ENCODE results near the gene NECAB2. TPM values are rescaled to one million over a fixed set of nuclear protein-coding genes. Genes with fewer than 3 reads are reported as not detected.

The NECAB2 gene
- total RNA-seq, 6 donors from 2014 or later = 0.40 to 1.2 (median 0.44) TPM; not detected in 3

DNA sequence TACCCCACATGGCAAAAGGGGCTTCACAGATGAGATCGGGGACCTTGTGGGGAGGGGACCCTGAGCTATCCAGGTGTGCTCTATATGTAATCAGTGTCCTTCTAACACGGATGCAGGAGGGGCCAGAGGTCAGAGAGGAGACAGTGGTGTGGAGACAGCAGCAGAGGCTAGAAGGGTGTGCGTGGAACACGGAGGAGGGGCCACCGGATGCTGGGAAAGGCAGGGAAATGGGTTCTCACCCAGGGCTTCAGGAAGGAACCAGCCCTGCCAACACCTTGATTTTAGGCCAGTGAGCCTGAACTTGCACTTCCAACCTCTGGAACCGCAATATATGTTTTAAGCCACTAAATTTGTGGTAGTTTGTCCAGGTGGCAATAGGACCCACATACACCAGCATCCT lies 79.2 kb downstream of the NECAB2 start:
- ATAC-seq (ENCODE audit: low FRiP score in 2 of 2) (no peak), DNase-seq (no peak)
- Histone ChIP-seq H3K4me1 (peaks cover 3 to 10% (median 8%) of the 10 kb centered on the region in 4 donors), H3K36me3 (peaks cover 4 to 34% (median 18%) of the 10 kb centered on the region in 4 donors), H3K27me3 (no peaks in the 10 kb centered on the region), H3K27ac (no peak overlapping the region), H3K4me3 (no peak overlapping the region), H3K9me3 (no peaks in the 10 kb centered on the region)
- WGBS, 2 donors = 89 to 95% methylated on average over 6 of the region's 6 CpGs
- TF ChIP-seq EP300 (IDR thresholded peaks at IDR 0.05) (no peak), CTCF (IDR thresholded peaks at IDR 0.05) (no peak), POLR2A (IDR thresholded peaks at IDR 0.05) (no peak), POLR2AphosphoS5 (IDR thresholded peaks at IDR 0.05) (no peak)

DNA sequence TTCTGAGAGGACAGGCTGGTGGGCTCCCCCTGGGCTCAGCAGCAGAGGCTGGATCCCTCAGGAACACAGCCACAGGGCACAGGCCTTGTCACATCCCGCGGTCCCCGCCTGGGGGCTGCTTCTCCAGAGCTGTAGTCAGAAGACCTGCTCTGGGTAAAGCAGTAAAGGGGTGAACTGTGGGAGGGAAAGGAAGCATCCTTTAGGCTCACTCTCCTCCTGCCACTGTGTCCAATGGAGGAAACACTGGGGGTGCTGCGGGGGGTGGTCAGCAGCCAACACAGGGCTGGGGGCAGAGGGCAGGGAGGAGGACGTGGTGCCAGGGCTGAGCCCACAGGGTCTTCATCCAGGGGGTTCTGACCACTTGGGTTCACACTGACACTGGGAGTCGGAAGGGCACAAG lies 79.6 kb downstream of the NECAB2 start:
- ATAC-seq (ENCODE audit: low FRiP score in 2 of 2) (peak in 1 of 2 donors; percentile 17), DNase-seq (no peak)
- no peak overlapping the region for H3K27ac ChIP-seq
- no peaks in the 10 kb centered on the region for H3K9me3 ChIP-seq
- H3K36me3 ChIP-seq = peaks cover 7 to 38% (median 19%) of the 10 kb centered on the region in 4 donors
- 88 to 98% methylated on average over 1 to 6 of the region's 6 CpGs for WGBS, 2 donors
- H3K4me1 ChIP-seq = peaks cover 1 to 9% (median 7%) of the 10 kb centered on the region in 4 donors
- TF ChIP-seq POLR2A (IDR thresholded peaks at IDR 0.05) = no peak
- TF ChIP-seq POLR2AphosphoS5 (IDR thresholded peaks at IDR 0.05) = no peak
- no peak for TF ChIP-seq EP300 (IDR thresholded peaks at IDR 0.05)
- TF ChIP-seq CTCF (IDR thresholded peaks at IDR 0.05) = no peak
- no peaks in the 10 kb centered on the region for H3K27me3 ChIP-seq
- H3K4me3 ChIP-seq = no peak overlapping the region

DNA sequence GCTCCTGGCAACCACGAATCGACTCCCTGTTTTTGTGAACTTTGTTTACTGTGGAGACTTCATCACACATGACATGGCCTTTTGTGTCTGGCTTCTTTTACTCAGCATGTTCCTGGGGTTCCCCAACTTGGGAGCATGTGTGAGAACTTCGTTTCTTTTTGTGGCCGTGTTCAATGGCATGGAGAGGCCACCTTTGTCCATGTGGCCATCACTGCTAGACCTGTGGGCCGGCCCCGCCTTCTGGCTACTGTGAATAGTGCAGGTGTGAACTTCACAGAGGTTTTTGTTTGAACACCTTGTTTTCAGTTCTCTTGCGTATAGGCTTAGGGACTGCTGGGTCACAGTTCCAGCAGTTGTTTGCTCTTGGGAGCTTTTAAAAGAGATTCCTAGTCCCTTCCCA lies 80.2 kb downstream of the NECAB2 start:
- Histone ChIP-seq H3K4me1 (peaks cover 0 to 3% (median 2%) of the 10 kb centered on the region in 4 donors), H3K36me3 (peaks cover 7 to 45% (median 22%) of the 10 kb centered on the region in 4 donors), H3K9me3 (no peaks in the 10 kb centered on the region), H3K27ac (no peak overlapping the region), H3K4me3 (no peak overlapping the region), H3K27me3 (no peaks in the 10 kb centered on the region)
- TF ChIP-seq POLR2A (IDR thresholded peaks at IDR 0.05) (no peak), CTCF (IDR thresholded peaks at IDR 0.05) (no peak), POLR2AphosphoS5 (IDR thresholded peaks at IDR 0.05) (no peak), EP300 (IDR thresholded peaks at IDR 0.05) (no peak)
- ATAC-seq (ENCODE audit: low FRiP score in 2 of 2) (no peak), DNase-seq (no peak)
- WGBS, 2 donors = 86 to 87% methylated on average over 7 of the region's 7 CpGs

DNA sequence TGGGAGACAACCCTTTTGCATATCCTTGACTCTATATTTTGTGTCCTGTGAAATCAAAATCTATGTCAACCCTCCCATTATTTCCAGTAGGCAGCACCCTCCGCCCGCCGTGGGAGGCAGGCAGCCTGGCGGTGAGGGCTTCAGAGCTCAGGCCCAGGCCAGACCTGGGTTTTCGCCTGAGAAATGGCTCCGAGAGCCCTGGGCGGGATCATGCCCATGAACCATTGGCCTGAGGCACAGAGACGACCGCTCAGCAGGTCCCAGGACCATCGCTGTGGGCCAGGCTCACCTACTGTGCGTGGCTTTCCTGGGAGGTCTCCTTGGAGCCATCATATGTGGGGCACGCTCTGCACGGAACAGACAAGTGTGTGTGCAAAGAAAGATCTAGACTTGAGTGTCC lies 80.8 kb downstream of the NECAB2 start:
- no peak overlapping the region for H3K27ac ChIP-seq
- DNase-seq (no peak), ATAC-seq (ENCODE audit: low FRiP score in 2 of 2) (no peak)
- H3K4me1 ChIP-seq = no peaks in the 10 kb centered on the region
- no peak overlapping the region for H3K4me3 ChIP-seq
- 93 to 94% methylated on average over 9 to 13 of the region's 13 CpGs for WGBS, 2 donors
- TF ChIP-seq CTCF (IDR thresholded peaks at IDR 0.05) (no peak), EP300 (IDR thresholded peaks at IDR 0.05) (no peak), POLR2AphosphoS5 (IDR thresholded peaks at IDR 0.05) (no peak), POLR2A (IDR thresholded peaks at IDR 0.05) (no peak)
- H3K9me3 ChIP-seq = no peaks in the 10 kb centered on the region
- H3K27me3 ChIP-seq = no peaks in the 10 kb centered on the region
- peaks cover 8 to 51% (median 27%) of the 10 kb centered on the region in 4 donors for H3K36me3 ChIP-seq

DNA sequence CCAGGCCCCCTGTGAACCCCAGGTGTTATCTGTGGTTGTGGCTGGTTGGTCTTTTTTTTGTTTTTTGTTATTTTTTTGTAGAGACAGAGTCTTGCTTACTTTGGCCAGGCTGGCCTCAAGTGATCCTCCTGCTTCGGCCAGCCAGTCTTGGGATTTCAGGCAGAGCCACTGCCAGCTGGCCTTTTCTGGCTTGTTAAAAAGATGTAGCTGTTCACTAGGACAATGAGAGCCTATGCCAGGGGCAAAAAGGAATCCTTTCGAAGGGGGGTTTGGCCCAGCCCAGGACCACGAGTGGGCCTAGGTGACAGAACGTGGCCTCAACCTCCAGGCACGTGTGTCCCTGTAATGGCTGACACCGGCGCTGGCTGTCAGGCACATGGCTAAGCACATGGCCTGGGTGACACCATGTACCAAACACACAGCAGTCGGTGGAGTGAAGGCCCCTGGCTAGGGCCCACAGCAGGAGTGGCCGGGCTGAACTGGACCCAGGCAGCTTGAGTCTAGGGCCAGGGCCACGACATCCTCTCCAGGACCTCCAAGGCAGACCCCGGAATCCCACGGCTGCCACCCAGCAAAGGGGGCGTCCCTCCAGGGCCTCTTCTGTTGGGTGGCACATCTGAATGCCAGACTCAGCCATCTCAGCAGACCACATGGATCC lies 81.5 kb downstream of the NECAB2 start:
- 82 to 85% methylated on average over 11 to 12 of the region's 13 CpGs for WGBS, 2 donors
- peaks cover 15 to 57% (median 34%) of the 10 kb centered on the region in 4 donors for H3K36me3 ChIP-seq

More for the DNA sequence above, 81.5 kb downstream of the NECAB2 start:
- Histone ChIP-seq H3K9me3 (no peaks in the 10 kb centered on the region), H3K27me3 (no peaks in the 10 kb centered on the region), H3K4me3 (no peak overlapping the region), H3K4me1 (no peaks in the 10 kb centered on the region), H3K27ac (no peak overlapping the region)
- no peak for TF ChIP-seq POLR2AphosphoS5 (IDR thresholded peaks at IDR 0.05)
- no peak for TF ChIP-seq POLR2A (IDR thresholded peaks at IDR 0.05)
- no peak for TF ChIP-seq CTCF (IDR thresholded peaks at IDR 0.05)
- ATAC-seq (ENCODE audit: low FRiP score in 2 of 2) (no peak), DNase-seq (no peak)
